KMS-11 (cell line): Measurements from ENCODE around the gene ITGAL.
A peak's percentile ranks its signal among the peaks of the same experiment; 100 is the strongest.
"Not testable (repeated sequence)": the region's sequence is repeated elsewhere in the genome, so short reads cannot be mapped to it uniquely, and the experiment has no call there.

Experiments used
- H2AFZ ChIP-seq: fragments of 200-600 bp; sonication (generic); 2 replicates; pipeline ENCODE4 v1.6.1; 2016; ENCODE audit warnings: antibody characterized with exemption, mixed run types, low read depth
- H3K27ac ChIP-seq: fragments of 200-600 bp; sonication (generic); 2 replicates; pipeline ENCODE4 v1.6.1; 2016; ENCODE audit warnings: mild to moderate bottlenecking, mixed run types
- H3K27me3 ChIP-seq: fragments of 200-600 bp; sonication (generic); 2 replicates; pipeline ENCODE4 v1.6.1; 2017; ENCODE audit warnings: mild to moderate bottlenecking, low read depth, mixed run types, moderate library complexity; ENCODE audit not compliant: insufficient read depth
- H3K36me3 ChIP-seq: fragments of 200-600 bp; sonication (generic); 2 replicates; pipeline ENCODE4 v1.6.1; 2017; ENCODE audit warnings: mild to moderate bottlenecking, mixed run types; ENCODE audit not compliant: insufficient read depth
- H3K4me1 ChIP-seq: fragments of 200-600 bp; sonication (generic); 2 replicates; pipeline ENCODE4 v1.6.1; 2016; ENCODE audit warnings: mild to moderate bottlenecking, low read depth, mixed run types; ENCODE audit not compliant: poor library complexity, severe bottlenecking
- H3K4me2 ChIP-seq: fragments of 200-600 bp; sonication (generic); 2 replicates; pipeline ENCODE4 v1.7.0; 2016; ENCODE audit warnings: mild to moderate bottlenecking, mixed run types
- H3K4me3 ChIP-seq: fragments of 200-600 bp; sonication (generic); IDR thresholded peaks from 2 replicates; pipeline ENCODE4 v1.6.1; 2017; ENCODE audit warnings: low read depth, low read length, mixed read lengths; ENCODE audit not compliant: insufficient read depth
- H3K79me2 ChIP-seq: fragments of 200-600 bp; sonication (generic); 2 replicates; pipeline ENCODE4 v1.6.1; 2016; ENCODE audit warnings: low read depth, mixed run types; ENCODE audit not compliant: insufficient read depth
- H3K9ac ChIP-seq: fragments of 200-600 bp; sonication (generic); 2 replicates; pipeline ENCODE4 v1.6.1; 2016; ENCODE audit warnings: mild to moderate bottlenecking, mixed run types
- H4K20me1 ChIP-seq: fragments of 200-600 bp; sonication (generic); 2 replicates; pipeline ENCODE4 v1.6.1; 2016; ENCODE audit warnings: mild to moderate bottlenecking, mixed run types; ENCODE audit not compliant: insufficient read depth
- TF ChIP-seq, protein P1 (sequence below): fragments of 200-600 bp; sonication (generic); conservative IDR thresholded peaks from 2 replicates; pipeline ENCODE4 v1.6.1; 2017; ENCODE audit warnings: low read depth, mild to moderate bottlenecking, antibody characterized with exemption, low read length, moderate library complexity, mixed read lengths

The ITGAL gene

DNA sequence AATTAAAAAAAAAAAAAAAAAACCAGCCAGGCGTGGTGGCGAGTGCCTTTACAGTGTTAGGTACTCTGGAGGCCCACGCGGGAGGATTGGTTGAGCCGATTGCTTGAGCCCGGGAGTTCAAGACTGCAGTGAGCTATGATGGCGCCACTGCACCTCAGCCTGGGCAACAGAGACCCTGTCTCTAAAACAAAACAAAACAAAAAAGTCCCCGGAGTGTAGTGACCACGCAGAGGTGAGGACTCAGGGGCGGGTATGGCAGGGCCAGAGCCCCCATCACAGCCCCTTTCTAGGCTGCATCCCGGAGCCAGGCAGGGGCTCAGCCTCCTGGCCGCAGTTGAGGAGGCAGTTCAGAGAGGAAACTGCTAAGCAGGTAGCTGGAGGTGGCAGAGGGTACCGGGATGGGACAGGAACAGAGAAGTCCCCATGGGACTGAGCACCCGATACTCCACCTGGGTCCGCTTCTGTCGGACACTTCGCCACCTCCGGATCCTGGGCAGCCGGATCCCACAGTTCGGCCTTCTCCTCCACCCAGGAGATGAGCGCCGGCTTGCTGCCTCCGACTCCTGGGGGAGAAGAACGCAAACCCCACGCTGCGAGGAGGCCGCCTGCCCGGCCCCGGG, 61.3 kb downstream of the ITGAL start:
- no peaks in the 10 kb centered on the region; the same call in 1 of the 2 replicates for H3K79me2 ChIP-seq
- peaks cover 22% of the 10 kb centered on the region for H3K4me1 ChIP-seq
- H3K4me3 ChIP-seq: no peak overlapping the region
- H4K20me1 ChIP-seq: no peaks in the 10 kb centered on the region
- H3K27ac ChIP-seq: peak overlapping the region; percentile 91
- TF ChIP-seq, protein P1, sequence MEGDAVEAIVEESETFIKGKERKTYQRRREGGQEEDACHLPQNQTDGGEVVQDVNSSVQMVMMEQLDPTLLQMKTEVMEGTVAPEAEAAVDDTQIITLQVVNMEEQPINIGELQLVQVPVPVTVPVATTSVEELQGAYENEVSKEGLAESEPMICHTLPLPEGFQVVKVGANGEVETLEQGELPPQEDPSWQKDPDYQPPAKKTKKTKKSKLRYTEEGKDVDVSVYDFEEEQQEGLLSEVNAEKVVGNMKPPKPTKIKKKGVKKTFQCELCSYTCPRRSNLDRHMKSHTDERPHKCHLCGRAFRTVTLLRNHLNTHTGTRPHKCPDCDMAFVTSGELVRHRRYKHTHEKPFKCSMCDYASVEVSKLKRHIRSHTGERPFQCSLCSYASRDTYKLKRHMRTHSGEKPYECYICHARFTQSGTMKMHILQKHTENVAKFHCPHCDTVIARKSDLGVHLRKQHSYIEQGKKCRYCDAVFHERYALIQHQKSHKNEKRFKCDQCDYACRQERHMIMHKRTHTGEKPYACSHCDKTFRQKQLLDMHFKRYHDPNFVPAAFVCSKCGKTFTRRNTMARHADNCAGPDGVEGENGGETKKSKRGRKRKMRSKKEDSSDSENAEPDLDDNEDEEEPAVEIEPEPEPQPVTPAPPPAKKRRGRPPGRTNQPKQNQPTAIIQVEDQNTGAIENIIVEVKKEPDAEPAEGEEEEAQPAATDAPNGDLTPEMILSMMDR: no peak
- H2AFZ ChIP-seq: peak overlapping the region; percentile 86
- peak overlapping the region; percentile 81 for H3K4me2 ChIP-seq
- no peaks in the 10 kb centered on the region for H3K27me3 ChIP-seq
- peak overlapping the region; percentile 98 for H3K9ac ChIP-seq
- no peaks in the 10 kb centered on the region for H3K36me3 ChIP-seq

GRCh38 chr16:30534368-30535105, 62.0 kb downstream of the ITGAL start, which contains the start of gene ZNF747:
TSS of gene ZNF747 (minus strand) at chr16:30534858. CDS start at chr16:30534679, 179 bp downstream.
- Histone ChIP-seq H3K9ac (peak within 1 kb of the TSS; percentile 98), H3K4me2 (peak within 1 kb of the TSS; percentile 81), H3K27me3 (no peaks in the 10 kb centered on the region), H3K4me3 (peak within 1 kb of the TSS; percentile 28), H3K79me2 (no peaks in the 10 kb centered on the region; the same call in 1 of the 2 replicates), H3K27ac (peak within 1 kb of the TSS; percentile 91), H4K20me1 (no peaks in the 10 kb centered on the region), H3K4me1 (peaks cover 22% of the 10 kb centered on the region), H3K36me3 (no peaks in the 10 kb centered on the region), H2AFZ (peak within 1 kb of the TSS; percentile 86)
- TF ChIP-seq, protein P1: no peak

GRCh38 chr16:30535106-30535776, 62.7 kb downstream of the ITGAL start:
- Histone ChIP-seq H3K36me3 (no peaks in the 10 kb centered on the region), H3K9ac (peak overlapping the region; percentile 98), H3K27me3 (no peaks in the 10 kb centered on the region), H3K27ac (peak overlapping the region; percentile 91), H3K4me2 (peak overlapping the region; percentile 81), H3K4me3 (peak overlapping the region; percentile 28), H3K4me1 (peaks cover 22% of the 10 kb centered on the region), H2AFZ (peak overlapping the region; percentile 86), H4K20me1 (no peaks in the 10 kb centered on the region), H3K79me2 (no peaks in the 10 kb centered on the region; the same call in 1 of the 2 replicates)
- TF ChIP-seq, protein P1: no peak

DNA sequence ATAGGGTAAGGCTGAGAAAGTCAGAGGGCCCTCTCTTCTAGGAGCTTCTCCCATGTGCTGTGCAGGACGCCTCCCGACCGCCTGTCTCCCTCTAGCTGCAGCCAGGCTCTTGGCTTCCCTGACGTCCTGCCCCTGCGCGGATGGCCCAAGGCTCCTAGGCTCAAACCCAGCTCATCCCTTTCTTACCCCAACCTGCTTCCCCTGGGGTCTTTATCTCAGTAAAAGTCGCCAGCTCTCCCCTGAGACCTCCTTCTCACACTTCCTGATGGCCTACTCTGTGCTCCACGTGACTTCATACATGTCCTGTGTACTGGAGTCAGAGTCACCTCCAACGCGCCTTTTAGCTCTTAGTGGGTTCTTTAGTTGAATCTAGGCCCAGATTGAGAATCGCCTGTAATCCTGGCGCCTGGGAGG, 63.2 kb downstream of the ITGAL start:
- peak overlapping the region; percentile 81 for H3K4me2 ChIP-seq
- no peaks in the 10 kb centered on the region for H4K20me1 ChIP-seq
- TF ChIP-seq, protein P1: no peak
- no peaks in the 10 kb centered on the region for H3K27me3 ChIP-seq
- H3K36me3 ChIP-seq: no peaks in the 10 kb centered on the region
- peak overlapping the region; percentile 86; the same call in 1 of the 2 replicates for H2AFZ ChIP-seq
- peak overlapping the region; percentile 98; the same call in 1 of the 2 replicates for H3K9ac ChIP-seq
- no peak overlapping the region for H3K4me3 ChIP-seq
- H3K4me1 ChIP-seq: peaks cover 22% of the 10 kb centered on the region
- H3K79me2 ChIP-seq: no peaks in the 10 kb centered on the region; the same call in 1 of the 2 replicates
- peak overlapping the region; percentile 91; the same call in 1 of the 2 replicates for H3K27ac ChIP-seq

GRCh38 chr16:30536391-30537024, 64.0 kb downstream of the ITGAL start:
- H3K27ac ChIP-seq, H4K20me1 ChIP-seq, H3K9ac ChIP-seq: not testable (repeated sequence)

More at GRCh38 chr16:30536391-30537024, 64.0 kb downstream of the ITGAL start:
- 0 out of 2 replicates have a peak overlapping the region, but pooled peaks have one; percentile 81 for H3K4me2 ChIP-seq
- not testable (repeated sequence) for H3K27me3 ChIP-seq, H3K36me3 ChIP-seq, H3K4me3 ChIP-seq, H3K79me2 ChIP-seq, H2AFZ ChIP-seq
- peaks cover 22% of the 10 kb centered on the region for H3K4me1 ChIP-seq
